Testis (tissue), 2 donors: ENCODE measurements around the gene DNER.

Experiments
- CTCF ChIP-seq, 3 experiments: fragments of 450-650 bp in 2 of 3; fragments of 200-600 bp in 1 of 3; sonication (generic) in 1 of 3; IDR thresholded peaks; one replicate each; pipeline ENCODE4 v1.5.1; 2016 to 2019; ENCODE audit warnings: antibody characterized with exemption in 3 of 3, mild to moderate bottlenecking in 2 of 3, moderate library complexity in 1 of 3
- POLR2A ChIP-seq: fragments of 450-650 bp; IDR thresholded peaks from one replicate; pipeline ENCODE4 v1.6.1; 2017; ENCODE audit warnings: antibody characterized with exemption, mild to moderate bottlenecking, moderate library complexity

- no peak for TF ChIP-seq CTCF (IDR thresholded peaks at IDR 0.05)
- no peak for TF ChIP-seq POLR2A
Measured at GRCh38 chr2:229627728-229628127, 86.6 kb downstream of the DNER start.
